ENCODE data around the gene CAMSAP3. TPM values are rescaled to one million over a fixed set of nuclear protein-coding genes. Genes with fewer than 3 reads are reported as not detected.

CAMSAP3 gene
- total and polyA plus RNA-seq, 12 donors: 0.61 to 18.9 (median 6.0) TPM

DNA sequence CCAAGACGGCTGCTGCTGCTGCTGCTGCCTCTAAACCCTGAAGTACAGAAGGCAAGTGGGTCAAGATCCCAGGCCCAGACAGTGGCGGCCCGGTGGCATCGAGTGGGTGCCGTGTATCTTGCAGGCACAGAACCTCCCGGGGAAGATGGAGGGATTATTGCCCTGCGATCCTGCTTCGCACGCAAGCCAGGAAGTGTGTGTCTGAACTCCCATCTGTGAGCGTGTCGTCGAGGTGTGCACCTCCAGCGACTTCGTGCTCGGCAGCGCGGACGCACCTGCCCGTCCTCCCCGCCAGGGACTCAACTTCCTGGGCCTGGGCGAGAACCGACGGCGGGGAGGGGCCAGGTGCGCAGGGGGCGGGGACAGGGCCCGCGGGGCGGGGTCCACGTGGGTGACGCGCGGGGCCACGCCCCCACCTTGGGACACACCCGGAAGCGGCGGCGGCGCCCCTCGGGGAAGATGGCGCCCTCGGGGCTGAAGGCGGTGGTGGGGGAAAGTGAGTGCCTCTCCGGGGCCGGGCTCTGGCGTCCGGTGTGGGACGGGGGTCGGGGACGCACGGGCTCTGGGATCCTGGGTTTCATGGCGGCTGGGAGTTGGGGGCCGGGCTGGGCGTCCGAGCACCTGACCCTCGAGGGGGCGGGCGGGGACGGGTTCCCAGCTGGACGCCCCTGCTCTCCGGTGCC is 41.2 kb downstream of the CAMSAP3 start, which contains the start of gene STXBP2:
Gene STXBP2, plus strand, starts transcription at position 420 of the 683 bp plus-strand sequence. Its CDS starts 40 bp downstream, at position 460.
- Histone ChIP-seq H3K27me3 (no peaks in the 10 kb centered on the region), H3K36me3 (replicated peaks in 1 of 2) (no peaks in the 10 kb centered on the region)
- WGBS, 4 donors: 6 to 30% (median 7%) methylated on average over 9 to 61 of the region's 61 CpGs; no CpG with 5 or more reads in 1 of the 4 donors

GRCh38 chr19:7637374-7638256 is 42.0 kb downstream of the CAMSAP3 start:
- intact Hi-C loops (cut with DNase I): no loop called here
- Histone ChIP-seq H3K36me3 (replicated peaks in 1 of 2) (no peaks in the 10 kb centered on the region), H3K9me3 (replicated peaks in 1 of 3) (no peaks in the 10 kb centered on the region), H3K27ac (peak overlapping the region in 4 of 5 donors; percentile 47 to 90 (median 64)), H3K4me1 (replicated peaks in 1 of 2) (peaks cover 3% of the 10 kb centered on the region in 2 donors), H3K4me3 (peak overlapping the region in 2 of 4 donors; percentile 22 to 70), H3K27me3 (no peaks in the 10 kb centered on the region)
- WGBS, 4 donors: 50 to 59% (median 52%) methylated on average over 17 to 30 of the region's 30 CpGs
- TF ChIP-seq CTCF (IDR thresholded peaks at IDR 0.05): no peak
- no peak for TF ChIP-seq POLR2A (IDR thresholded peaks at IDR 0.05)
- DNase-seq: peak in 3 of 7 donors; percentile 52 to 60 (median 55)

More for the DNA sequence above, 41.2 kb downstream of the CAMSAP3 start, which contains the start of gene STXBP2:
- Histone ChIP-seq H3K4me1 (replicated peaks in 1 of 2) (peaks cover 3% of the 10 kb centered on the region in 2 donors), H3K27ac (peak within 1 kb of the TSS in 4 of 5 donors; percentile 47 to 90 (median 64)), H3K9me3 (replicated peaks in 1 of 3) (no peaks in the 10 kb centered on the region), H3K4me3 (peak within 1 kb of the TSS in 2 of 4 donors; percentile 22 to 70)
- TF ChIP-seq POLR2A (IDR thresholded peaks at IDR 0.05) (no peak), CTCF (IDR thresholded peaks at IDR 0.05) (no peak)
- peak in 6 of 7 donors; percentile 44 to 76 (median 64) for DNase-seq
- intact Hi-C loops (cut with DNase I): no loop called here

DNA sequence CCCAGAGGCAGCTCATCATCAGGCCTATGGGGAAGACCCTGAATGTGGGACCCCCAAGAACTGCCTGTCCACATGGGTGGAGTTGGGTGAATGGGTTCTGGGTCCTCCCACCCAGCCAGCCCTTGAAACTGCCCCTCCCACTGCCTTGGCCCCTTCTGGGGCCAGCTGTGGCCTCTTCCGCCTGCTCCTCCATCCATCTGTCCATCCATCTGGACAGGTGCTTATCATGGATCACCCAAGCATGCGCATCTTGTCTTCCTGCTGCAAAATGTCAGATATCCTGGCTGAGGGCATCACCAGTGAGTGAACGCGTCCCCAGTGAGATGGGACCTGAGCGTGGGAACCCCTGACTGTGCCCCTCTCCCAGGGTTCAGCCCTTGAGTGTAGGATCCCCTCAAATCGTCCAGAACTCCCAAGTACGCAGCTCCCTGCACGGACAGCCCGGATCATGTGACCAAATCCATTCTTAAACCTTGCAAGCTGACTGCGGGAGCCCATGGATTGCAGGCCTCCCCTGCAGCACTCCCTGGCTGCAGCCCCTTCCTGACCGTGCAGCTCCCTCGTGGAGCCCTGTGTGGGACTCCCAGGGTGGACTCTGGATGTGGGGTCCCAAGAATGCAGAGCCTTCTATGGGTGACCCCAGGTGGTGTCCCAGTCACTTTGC is 43.3 kb downstream of the CAMSAP3 start:
- 59 to 86% (median 72%) methylated on average over 7 to 12 of the region's 12 CpGs for WGBS, 4 donors
- Histone ChIP-seq H3K36me3 (replicated peaks in 1 of 2) (no peaks in the 10 kb centered on the region), H3K27ac (no peak overlapping the region), H3K4me1 (replicated peaks in 1 of 2) (peaks cover 3% of the 10 kb centered on the region in 2 donors), H3K9me3 (replicated peaks in 1 of 3) (no peaks in the 10 kb centered on the region), H3K27me3 (no peaks in the 10 kb centered on the region), H3K4me3 (no peak overlapping the region)
- no peak for DNase-seq
- intact Hi-C loops (cut with DNase I): no loop called here
- TF ChIP-seq CTCF (IDR thresholded peaks at IDR 0.05) (no peak), POLR2A (IDR thresholded peaks at IDR 0.05) (no peak)

All from adrenal gland (tissue), 12 donors.